Activated B cell treated with CpG ODN at 0.5 μM for 24 hours (primary cell): Measurements from ENCODE around the gene KAT2A. TPM values are rescaled to one million over a fixed set of nuclear protein-coding genes. Genes with fewer than 3 reads are reported as not detected.

Source experiments
- ATAC-seq: fragments of 200-7000 bp; cut with Tn5 transposase; one replicate; pipeline ENCODE4 v1.10.0; 2021; ENCODE audit warnings: low read depth, mild to moderate bottlenecking, moderate library complexity
- CTCF ChIA-PET: fragments of 350-600 bp; sonication (Branson Sonifier 250); formaldehyde crosslinking; loops from one replicate; lab custom pipeline; 2021; ENCODE audit warnings: antibody characterized with exemption; lab: Charles Lee
- POLR2A ChIA-PET: fragments of 350-600 bp; sonication (Branson Sonifier 250); formaldehyde crosslinking; loops from one replicate; lab custom pipeline; 2021; ENCODE audit warnings: antibody characterized with exemption; lab: Charles Lee
- DNase-seq: peaks from one replicate; pipeline ENCODE4 v3.0.0; 2022
- H3K27ac Mint-ChIP-seq: one replicate; pipeline ENCODE4 v1.8.0; 2020; ENCODE audit warnings: mixed read lengths
- H3K27me3 Mint-ChIP-seq: one replicate; pipeline ENCODE4 v1.8.0; 2021; ENCODE audit warnings: mixed read lengths
- H3K36me3 Mint-ChIP-seq: one replicate; pipeline ENCODE4 v1.8.0; 2021; ENCODE audit warnings: low read depth, mixed read lengths
- H3K4me1 Mint-ChIP-seq: one replicate; pipeline ENCODE4 v1.8.0; 2021; ENCODE audit warnings: mixed read lengths
- H3K4me3 Mint-ChIP-seq: one replicate; pipeline ENCODE4 v1.8.0; 2020; ENCODE audit warnings: mild to moderate bottlenecking, mixed read lengths
- H3K9me3 Mint-ChIP-seq: one replicate; pipeline ENCODE4 v1.8.0; 2020; ENCODE audit warnings: mixed read lengths
- intact Hi-C: fragments of 100-400 bp; cut with micrococcal nuclease; formaldehyde crosslinking; loops from one replicate; pipeline ENCODE4 v1.15.1; 2024
- total RNA-seq: library from RNA; stranded (reverse); gene quantifications from 2 replicates; pipeline ENCODE4 v1.2.3, GENCODE V29; 2022
- TF ChIP-seq, protein P1 (sequence below): fragments of 200-600 bp; IDR thresholded peaks from one replicate; pipeline ENCODE4 v1.8.0; 2022; ENCODE audit warnings: antibody characterized with exemption, mild to moderate bottlenecking

KAT2A gene
- total RNA-seq, 1 donor from 2014 or later: 40.1 TPM

DNA sequence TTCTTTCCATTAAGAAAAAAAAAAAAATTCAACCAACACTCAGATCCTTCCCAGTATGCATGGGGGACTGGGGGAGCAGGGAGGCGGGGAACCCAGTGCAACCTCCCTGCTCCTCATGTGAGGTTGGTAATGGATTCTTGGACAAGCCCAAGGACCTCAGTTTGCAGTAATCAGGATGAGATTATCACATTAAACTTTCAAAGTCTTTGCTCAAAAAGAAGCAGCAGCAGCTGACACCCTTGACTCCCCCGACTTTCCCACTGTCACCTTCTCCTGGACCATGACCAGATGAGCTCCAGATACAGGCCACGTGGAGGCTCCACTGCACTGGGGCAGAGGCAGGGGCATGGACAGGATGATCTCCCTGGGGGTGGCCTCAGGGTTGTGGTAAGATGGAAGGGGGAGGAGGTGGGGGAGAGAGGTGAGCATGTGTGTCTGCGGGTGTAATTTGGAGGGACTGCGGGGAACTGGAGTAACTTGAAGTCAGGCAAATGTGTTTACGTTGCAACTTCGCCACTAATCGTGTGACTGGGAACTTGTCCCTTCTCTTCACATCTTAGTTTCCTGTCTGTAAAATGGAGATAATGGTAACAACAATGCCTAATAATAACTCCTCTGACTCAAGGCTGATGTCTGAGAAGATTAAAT lies 42.6 kb downstream of the KAT2A start:
- no peak for DNase-seq
- H3K9me3 Mint-ChIP-seq: no peaks in the 10 kb centered on the region
- H3K27me3 Mint-ChIP-seq: no peaks in the 10 kb centered on the region
- TF ChIP-seq, protein P1, sequence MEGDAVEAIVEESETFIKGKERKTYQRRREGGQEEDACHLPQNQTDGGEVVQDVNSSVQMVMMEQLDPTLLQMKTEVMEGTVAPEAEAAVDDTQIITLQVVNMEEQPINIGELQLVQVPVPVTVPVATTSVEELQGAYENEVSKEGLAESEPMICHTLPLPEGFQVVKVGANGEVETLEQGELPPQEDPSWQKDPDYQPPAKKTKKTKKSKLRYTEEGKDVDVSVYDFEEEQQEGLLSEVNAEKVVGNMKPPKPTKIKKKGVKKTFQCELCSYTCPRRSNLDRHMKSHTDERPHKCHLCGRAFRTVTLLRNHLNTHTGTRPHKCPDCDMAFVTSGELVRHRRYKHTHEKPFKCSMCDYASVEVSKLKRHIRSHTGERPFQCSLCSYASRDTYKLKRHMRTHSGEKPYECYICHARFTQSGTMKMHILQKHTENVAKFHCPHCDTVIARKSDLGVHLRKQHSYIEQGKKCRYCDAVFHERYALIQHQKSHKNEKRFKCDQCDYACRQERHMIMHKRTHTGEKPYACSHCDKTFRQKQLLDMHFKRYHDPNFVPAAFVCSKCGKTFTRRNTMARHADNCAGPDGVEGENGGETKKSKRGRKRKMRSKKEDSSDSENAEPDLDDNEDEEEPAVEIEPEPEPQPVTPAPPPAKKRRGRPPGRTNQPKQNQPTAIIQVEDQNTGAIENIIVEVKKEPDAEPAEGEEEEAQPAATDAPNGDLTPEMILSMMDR: no peak
- ChIA-PET CTCF (no interaction called here), POLR2A (no interaction called here)
- H3K36me3 Mint-ChIP-seq: no peaks in the 10 kb centered on the region
- H3K27ac Mint-ChIP-seq: no peak overlapping the region
- H3K4me3 Mint-ChIP-seq: no peak overlapping the region
- no peaks in the 10 kb centered on the region for H3K4me1 Mint-ChIP-seq
- intact Hi-C loops: no loop called here
- no peak for ATAC-seq

DNA sequence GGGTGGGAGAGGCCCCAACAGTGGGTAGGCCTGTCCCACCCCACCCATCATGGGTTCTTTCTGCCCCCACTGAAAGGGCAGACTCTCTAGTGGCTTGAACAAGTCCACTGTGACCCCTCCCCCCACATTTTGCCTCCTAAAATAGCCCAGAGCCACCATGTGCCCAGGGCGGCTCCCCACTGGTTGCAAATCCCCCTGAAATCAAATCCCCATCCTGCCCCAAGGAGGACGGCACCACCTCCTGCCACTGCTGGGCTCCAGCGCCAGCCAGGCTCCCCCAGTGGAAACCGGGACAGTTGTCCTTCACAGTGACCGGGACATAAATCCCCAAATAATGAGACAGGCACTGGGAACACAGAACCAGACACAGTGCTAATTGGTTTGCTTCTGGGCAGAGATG lies 43.4 kb downstream of the KAT2A start:
- ATAC-seq (no peak), DNase-seq (no peak)
- CTCF ChIA-PET: interaction anchor here (1.7 kb wide), 1 partner anchor 10 kb away, joined by 6 read pairs; no protein-coding TSS in a partner anchor
- no peak overlapping the region for H3K27ac Mint-ChIP-seq
- no peaks in the 10 kb centered on the region for H3K36me3 Mint-ChIP-seq
- TF ChIP-seq, protein P1: no peak
- H3K4me1 Mint-ChIP-seq: peaks cover 4% of the 10 kb centered on the region
- no peaks in the 10 kb centered on the region for H3K9me3 Mint-ChIP-seq
- intact Hi-C loops: no loop called here
- peaks cover 3% of the 10 kb centered on the region for H3K27me3 Mint-ChIP-seq
- no peak overlapping the region for H3K4me3 Mint-ChIP-seq
- POLR2A ChIA-PET: no interaction called here

DNA sequence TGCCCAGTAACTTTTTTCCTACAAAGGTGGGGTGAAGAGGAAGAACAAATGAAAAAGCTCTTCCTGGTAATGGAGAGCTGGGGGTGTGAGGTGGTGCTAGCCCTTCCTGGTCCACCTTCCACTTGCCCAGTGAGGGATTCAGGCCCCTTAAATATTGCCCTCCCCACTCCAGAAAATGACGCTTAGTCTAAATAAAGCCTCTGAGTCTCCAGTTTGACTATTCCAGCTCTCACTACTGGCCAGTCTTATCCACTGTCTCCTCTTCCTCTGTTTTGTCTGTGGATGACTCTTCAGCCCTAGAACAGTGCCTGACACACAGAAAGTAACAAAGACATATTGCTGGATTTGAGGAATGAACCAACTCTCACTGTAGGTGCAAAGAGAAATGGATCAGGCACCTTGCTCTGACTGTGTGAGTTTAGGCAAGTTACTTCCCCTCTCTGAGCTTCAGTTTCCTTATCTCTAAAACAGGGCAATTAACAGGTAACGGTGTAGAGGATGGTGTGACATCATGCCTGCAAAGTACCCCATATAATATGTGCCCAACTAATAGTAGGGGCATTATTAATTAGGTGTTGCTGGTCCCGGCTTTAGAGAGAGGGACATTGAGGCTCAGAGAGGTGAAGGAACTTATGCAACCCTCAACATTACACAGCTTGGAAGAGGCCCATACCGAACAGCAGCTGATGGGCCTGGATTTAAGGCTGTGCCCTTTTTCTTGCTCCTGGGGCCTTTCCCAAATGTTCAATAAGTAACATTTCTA lies 44.2 kb downstream of the KAT2A start:
- peaks cover 7% of the 10 kb centered on the region for H3K4me1 Mint-ChIP-seq
- intact Hi-C loops: no loop called here
- DNase-seq (no peak), ATAC-seq (no peak)
- peaks cover 6% of the 10 kb centered on the region for H3K27me3 Mint-ChIP-seq
- POLR2A ChIA-PET: interaction anchor here (0.5 to 0.6 kb wide), 2 partner anchors 15 to 97 kb away, joined by 3 to 7 read pairs; no protein-coding TSS in a partner anchor
- CTCF ChIA-PET: interaction anchor here (1.7 kb wide), 1 partner anchor 9 kb away, joined by 6 read pairs; no protein-coding TSS in a partner anchor
- no peaks in the 10 kb centered on the region for H3K36me3 Mint-ChIP-seq
- H3K4me3 Mint-ChIP-seq: no peak overlapping the region
- H3K27ac Mint-ChIP-seq: no peak overlapping the region
- TF ChIP-seq, protein P1: no peak
- no peaks in the 10 kb centered on the region for H3K9me3 Mint-ChIP-seq

DNA sequence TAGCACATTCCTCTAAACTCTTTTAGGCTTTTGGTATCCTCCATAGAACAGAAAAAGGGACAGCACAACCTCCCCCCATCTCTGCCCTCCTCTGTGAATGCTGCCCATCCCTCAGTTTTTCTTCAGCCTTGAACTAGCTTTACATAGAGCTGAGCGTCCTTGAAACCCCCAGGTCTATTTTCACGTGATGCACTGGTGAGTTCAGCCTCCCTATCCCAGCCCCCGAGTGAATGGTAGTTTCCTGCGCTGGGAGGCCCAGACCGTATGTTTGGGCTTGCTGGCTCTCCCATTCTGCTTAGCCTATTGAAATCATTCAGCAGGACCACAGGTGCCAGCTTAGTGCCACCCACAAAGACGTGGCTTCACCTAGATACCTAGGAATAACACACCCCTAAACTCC lies 45.4 kb downstream of the KAT2A start:
- Mint-ChIP-seq H3K27ac (no peak overlapping the region), H3K27me3 (peaks cover 11% of the 10 kb centered on the region), H3K9me3 (no peaks in the 10 kb centered on the region), H3K4me1 (peaks cover 12% of the 10 kb centered on the region), H3K4me3 (no peak overlapping the region), H3K36me3 (no peaks in the 10 kb centered on the region)
- CTCF ChIA-PET: no interaction called here
- ATAC-seq (no peak), DNase-seq (no peak)
- TF ChIP-seq, protein P1: no peak
- intact Hi-C loops: no loop called here
- POLR2A ChIA-PET: interaction anchor here (0.7 kb wide), 2 partner anchors 11 to 16 kb away, joined by 8 read pairs; no protein-coding TSS in a partner anchor
